ENCODE data around the gene CC2D1B.
"Not testable (repeated sequence)": the region's sequence is repeated elsewhere in the genome, so short reads cannot be mapped to it uniquely, and the experiment has no call there.

Gene CC2D1B

DNA sequence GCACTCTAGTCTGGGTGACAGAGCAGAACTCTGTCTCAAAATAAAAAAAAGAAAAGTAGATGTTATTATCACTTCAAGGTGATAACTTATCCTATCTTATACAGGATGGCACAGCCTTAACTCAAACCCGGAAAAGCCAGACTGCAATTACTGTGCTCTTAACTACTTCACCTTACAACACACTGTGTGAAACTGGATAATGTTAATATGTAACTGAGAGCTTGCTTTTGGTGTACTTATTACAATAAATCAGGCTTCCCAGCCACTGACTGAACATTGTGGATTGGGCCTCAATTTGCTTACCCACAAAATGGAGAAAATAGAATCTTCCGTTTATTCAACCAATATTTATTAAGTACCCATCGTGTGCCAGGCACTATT is 36.8 kb upstream of the CC2D1B start:
- TF ChIP-seq, protein P1, sequence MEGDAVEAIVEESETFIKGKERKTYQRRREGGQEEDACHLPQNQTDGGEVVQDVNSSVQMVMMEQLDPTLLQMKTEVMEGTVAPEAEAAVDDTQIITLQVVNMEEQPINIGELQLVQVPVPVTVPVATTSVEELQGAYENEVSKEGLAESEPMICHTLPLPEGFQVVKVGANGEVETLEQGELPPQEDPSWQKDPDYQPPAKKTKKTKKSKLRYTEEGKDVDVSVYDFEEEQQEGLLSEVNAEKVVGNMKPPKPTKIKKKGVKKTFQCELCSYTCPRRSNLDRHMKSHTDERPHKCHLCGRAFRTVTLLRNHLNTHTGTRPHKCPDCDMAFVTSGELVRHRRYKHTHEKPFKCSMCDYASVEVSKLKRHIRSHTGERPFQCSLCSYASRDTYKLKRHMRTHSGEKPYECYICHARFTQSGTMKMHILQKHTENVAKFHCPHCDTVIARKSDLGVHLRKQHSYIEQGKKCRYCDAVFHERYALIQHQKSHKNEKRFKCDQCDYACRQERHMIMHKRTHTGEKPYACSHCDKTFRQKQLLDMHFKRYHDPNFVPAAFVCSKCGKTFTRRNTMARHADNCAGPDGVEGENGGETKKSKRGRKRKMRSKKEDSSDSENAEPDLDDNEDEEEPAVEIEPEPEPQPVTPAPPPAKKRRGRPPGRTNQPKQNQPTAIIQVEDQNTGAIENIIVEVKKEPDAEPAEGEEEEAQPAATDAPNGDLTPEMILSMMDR (IDR thresholded peaks at IDR 0.05; ENCODE audit: low read depth, low read length), result no peak
- DNase-seq (ENCODE audit: extremely low read depth, low read depth), result no peak

DNA sequence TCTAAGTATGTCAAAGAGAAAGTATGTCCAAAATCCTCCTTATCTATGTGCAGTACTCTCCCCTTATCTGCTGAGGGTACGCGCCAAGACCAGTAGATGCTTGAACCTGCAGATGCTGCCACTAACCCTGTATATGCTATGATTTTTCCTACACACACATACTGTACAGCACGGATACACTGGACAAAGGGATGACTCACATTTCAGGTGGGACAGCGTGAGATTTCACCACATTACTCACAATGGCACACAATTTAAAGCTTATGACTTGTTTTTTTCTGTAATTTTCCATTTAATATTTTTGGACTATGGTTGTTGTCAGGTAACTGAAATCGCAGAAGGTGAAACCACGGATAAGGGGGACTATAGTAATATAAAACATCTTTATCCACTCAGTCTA is 34.1 kb upstream of the CC2D1B start:
- DNase-seq (ENCODE audit: extremely low read depth, low read depth), result no peak
- TF ChIP-seq, protein P1 (IDR thresholded peaks at IDR 0.05; ENCODE audit: low read depth, low read length), result no peak

DNA sequence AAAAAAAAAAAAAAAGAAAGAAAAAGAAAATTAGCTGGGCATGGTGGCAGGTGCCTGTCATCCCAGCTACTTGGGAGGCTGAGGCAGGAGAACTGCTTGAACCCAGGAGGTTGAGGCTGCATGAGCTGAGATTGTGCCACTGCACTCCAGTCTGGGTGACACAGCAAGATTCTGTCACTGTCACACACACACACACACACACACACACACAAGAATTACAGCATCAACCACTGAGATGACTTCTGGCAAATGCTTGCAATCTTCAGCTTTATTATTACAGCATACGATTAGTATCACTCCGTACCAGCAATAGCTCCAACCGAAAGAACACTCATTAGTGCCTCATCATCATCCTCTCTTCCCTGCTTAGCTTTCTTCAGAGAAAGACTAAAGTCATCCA is 33.6 kb upstream of the CC2D1B start:
- DNase-seq (ENCODE audit: extremely low read depth, low read depth), result no peak
- TF ChIP-seq, protein P1 (IDR thresholded peaks at IDR 0.05; ENCODE audit: low read depth, low read length), result no peak

GRCh38 chr1:52393174-52393573 is 27.2 kb upstream of the CC2D1B start:
- DNase-seq (ENCODE audit: extremely low read depth, low read depth), result no peak
- TF ChIP-seq, protein P1 (IDR thresholded peaks at IDR 0.05; ENCODE audit: low read depth, low read length), result no peak

GRCh38 chr1:52386458-52386857 is 20.5 kb upstream of the CC2D1B start:
- no peak for DNase-seq (ENCODE audit: extremely low read depth, low read depth)
- TF ChIP-seq, protein P1 (IDR thresholded peaks at IDR 0.05; ENCODE audit: low read depth, low read length), result no peak

DNA sequence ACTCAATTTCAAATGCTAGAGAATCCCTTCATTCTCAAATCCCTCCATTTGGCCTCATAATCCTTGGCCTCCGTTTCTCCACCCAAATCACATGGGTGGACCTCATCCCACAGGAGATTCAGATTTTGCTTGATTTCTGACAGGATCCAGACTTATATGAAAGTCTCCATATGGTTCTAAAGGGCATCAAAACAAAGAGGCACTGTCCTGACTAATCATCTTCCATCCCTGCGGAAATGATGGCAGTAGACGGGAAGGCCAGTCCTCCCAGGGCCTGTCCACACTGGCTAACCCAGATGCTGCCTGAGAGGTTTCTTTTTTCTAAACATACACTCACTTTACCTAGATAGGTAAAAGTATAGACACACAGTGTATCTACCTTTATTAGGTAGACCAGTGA is 19.4 kb upstream of the CC2D1B start:
- TF ChIP-seq, protein P1 (IDR thresholded peaks at IDR 0.05; ENCODE audit: low read depth, low read length), result no peak
- DNase-seq (ENCODE audit: extremely low read depth, low read depth), result no peak

DNA sequence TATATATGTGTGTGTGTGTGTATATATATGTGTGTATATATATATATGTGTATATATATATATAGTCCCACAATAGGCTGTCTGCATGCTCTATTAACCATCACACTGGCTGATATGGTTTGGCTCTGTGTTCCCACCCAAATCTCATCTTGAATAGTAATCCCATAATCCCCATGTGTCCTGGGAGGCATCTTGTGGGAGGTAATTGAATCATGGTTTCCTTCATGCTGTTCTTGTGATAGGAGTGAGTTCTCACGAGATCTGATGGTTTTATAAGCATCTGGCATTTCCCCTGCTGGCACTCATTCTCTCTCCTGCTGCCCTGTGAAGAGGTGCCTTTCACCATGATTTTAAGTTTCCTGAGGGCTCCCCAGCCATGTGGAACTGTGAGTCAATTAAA is 3.8 kb upstream of the CC2D1B start:
- not testable (repeated sequence) for DNase-seq (ENCODE audit: extremely low read depth, low read depth)

- no peak for DNase-seq (ENCODE audit: extremely low read depth, low read depth)
- TF ChIP-seq, protein P1 (IDR thresholded peaks at IDR 0.05; ENCODE audit: low read depth, low read length), result no peak; the same call in 1 of the 2 replicates
These were observed 2.6 kb upstream of the CC2D1B start for GRCh38 chr1:52368383-52369172.

All from AG09319 (cell line).